Measurements from ENCODE around the gene BNC2.
"Not testable (repeated sequence)": the region's sequence is repeated elsewhere in the genome, so short reads cannot be mapped to it uniquely, and the experiment has no call there.

BNC2 gene

GRCh38 chr9:16542290-16542689 is 328.2 kb downstream of the BNC2 start:
- Histone ChIP-seq H3K79me2 (no peaks in the 10 kb centered on the region), H3K27ac (no peak overlapping the region), H3K4me3 (ENCODE audit: low read depth, low read length) (no peak overlapping the region), H3K4me1 (peaks cover 3% of the 10 kb centered on the region), H2AFZ (no peak overlapping the region), H3K9ac (no peak overlapping the region), H3K4me2 (ENCODE audit: low read length) (no peak overlapping the region), H3K36me3 (ENCODE audit: control insufficient read depth, insufficient read depth, low read length) (no peaks in the 10 kb centered on the region), H3K9me3 (ENCODE audit: control insufficient read depth, low read length) (no peaks in the 10 kb centered on the region), H3K27me3 (ENCODE audit: control insufficient read depth, insufficient read depth, low read length) (no peaks in the 10 kb centered on the region)
- TF ChIP-seq CTCF (IDR thresholded peaks at IDR 0.05), result no peak

- Histone ChIP-seq H3K9me3 (ENCODE audit: control insufficient read depth, low read length) (no peaks in the 10 kb centered on the region), H3K4me3 (ENCODE audit: low read depth, low read length) (no peak overlapping the region), H3K79me2 (no peaks in the 10 kb centered on the region), H3K4me1 (peaks cover 3% of the 10 kb centered on the region), H3K27me3 (ENCODE audit: control insufficient read depth, insufficient read depth, low read length) (no peaks in the 10 kb centered on the region), H3K4me2 (ENCODE audit: low read length) (no peak overlapping the region), H3K9ac (no peak overlapping the region), H3K36me3 (ENCODE audit: control insufficient read depth, insufficient read depth, low read length) (no peaks in the 10 kb centered on the region), H3K27ac (no peak overlapping the region), H2AFZ (no peak overlapping the region)
- no peak for TF ChIP-seq CTCF (IDR thresholded peaks at IDR 0.05)
These were observed 329.5 kb downstream of the BNC2 start for GRCh38 chr9:16540743-16541613.

- not testable (repeated sequence) for H3K27me3 ChIP-seq (ENCODE audit: control insufficient read depth, insufficient read depth, low read length); H2AFZ ChIP-seq; H3K9me3 ChIP-seq (ENCODE audit: control insufficient read depth, low read length); H3K4me2 ChIP-seq (ENCODE audit: low read length); H3K36me3 ChIP-seq (ENCODE audit: control insufficient read depth, insufficient read depth, low read length); H3K4me1 ChIP-seq; H3K79me2 ChIP-seq; H3K9ac ChIP-seq; H3K27ac ChIP-seq; H3K4me3 ChIP-seq (ENCODE audit: low read depth, low read length)
These were observed 330.8 kb downstream of the BNC2 start for GRCh38 chr9:16539626-16540025.

- H3K79me2 ChIP-seq, result no peaks in the 10 kb centered on the region
- H3K4me2 ChIP-seq (ENCODE audit: low read length), result no peak overlapping the region
- no peaks in the 10 kb centered on the region for H3K36me3 ChIP-seq (ENCODE audit: control insufficient read depth, insufficient read depth, low read length)
- no peaks in the 10 kb centered on the region for H3K27me3 ChIP-seq (ENCODE audit: control insufficient read depth, insufficient read depth, low read length)
- no peak for TF ChIP-seq CTCF (IDR thresholded peaks at IDR 0.05)
- no peaks in the 10 kb centered on the region for H3K9me3 ChIP-seq (ENCODE audit: control insufficient read depth, low read length)
- no peak overlapping the region for H2AFZ ChIP-seq
- no peak overlapping the region for H3K4me3 ChIP-seq (ENCODE audit: low read depth, low read length)
- H3K4me1 ChIP-seq, result no peaks in the 10 kb centered on the region
- no peak overlapping the region for H3K27ac ChIP-seq
- no peak overlapping the region for H3K9ac ChIP-seq
These were observed 334.9 kb downstream of the BNC2 start for GRCh38 chr9:16535555-16535954.

GRCh38 chr9:16532681-16533450 is 337.6 kb downstream of the BNC2 start:
- TF ChIP-seq CTCF (IDR thresholded peaks at IDR 0.05), result no peak
- Histone ChIP-seq H3K4me3 (ENCODE audit: low read depth, low read length) (no peak overlapping the region), H3K27ac (no peak overlapping the region)

More at GRCh38 chr9:16532681-16533450, 337.6 kb downstream of the BNC2 start:
- Histone ChIP-seq H3K9ac (no peak overlapping the region), H3K4me1 (no peaks in the 10 kb centered on the region), H2AFZ (no peak overlapping the region), H3K9me3 (ENCODE audit: control insufficient read depth, low read length) (no peaks in the 10 kb centered on the region), H3K4me2 (ENCODE audit: low read length) (no peak overlapping the region), H3K36me3 (ENCODE audit: control insufficient read depth, insufficient read depth, low read length) (no peaks in the 10 kb centered on the region), H3K79me2 (no peaks in the 10 kb centered on the region), H3K27me3 (ENCODE audit: control insufficient read depth, insufficient read depth, low read length) (no peaks in the 10 kb centered on the region)

Measured in parathyroid adenoma (tissue), 2 donors.